Thymus (tissue), 11 donors: ENCODE results near the gene DCLK2. TPM values are rescaled to one million over a fixed set of nuclear protein-coding genes. Genes with fewer than 3 reads are reported as not detected.

Experiments used
- DNase-seq, 9 donors: peaks; one replicate each; pipeline ENCODE4 v3.0.0-alpha.2; 2013; ENCODE audit warnings: low spot score in 9 of 9, low read depth in 6 of 9, missing footprints in 1 of 9
- H3K27ac ChIP-seq, 2 donors: one replicate each; pipeline ENCODE4 v1.5.1; 2013; ENCODE audit warnings: control low read depth in 1 of 2, low read depth in 1 of 2, low read length in 1 of 2, mild to moderate bottlenecking in 1 of 2, moderate library complexity in 1 of 2
- H3K27me3 ChIP-seq, 2 donors: one replicate each; pipeline ENCODE4 v1.5.1; 2013; ENCODE audit warnings: low read length in 1 of 2; ENCODE audit not compliant: control insufficient read depth in 2 of 2, insufficient read depth in 1 of 2
- H3K36me3 ChIP-seq, 2 donors: one replicate each; pipeline ENCODE4 v1.5.1; 2013; ENCODE audit warnings: low read length in 1 of 2, mild to moderate bottlenecking in 1 of 2, moderate library complexity in 1 of 2; ENCODE audit not compliant: control insufficient read depth in 2 of 2, insufficient read depth in 2 of 2
- H3K4me1 ChIP-seq, 2 donors: one replicate each; pipeline ENCODE4 v1.5.1; 2013; ENCODE audit warnings: low read length in 2 of 2; ENCODE audit not compliant: control insufficient read depth in 2 of 2, insufficient read depth in 2 of 2
- H3K4me3 ChIP-seq, 2 donors: one replicate each; pipeline ENCODE4 v1.5.1; 2013; ENCODE audit warnings: low read length in 2 of 2, control low read depth in 1 of 2, mild to moderate bottlenecking in 1 of 2
- H3K9me3 ChIP-seq, 2 donors: one replicate each; pipeline ENCODE4 v1.5.1; 2013; ENCODE audit warnings: low read length in 1 of 2, mild to moderate bottlenecking in 1 of 2; ENCODE audit not compliant: control insufficient read depth in 2 of 2, insufficient read depth in 1 of 2
- WGBS: extraction: QIAGEN DNeasy Blood & Tissue Kit; methylation state at CpG from one replicate; pipeline ENCODE4 v1.1.7; 2013; 5-methylcytosine and 5-hydroxymethylcytosine counted together
- polyA plus RNA-seq: library from polyadenylated mRNA; stranded (reverse); fragments of 200-250 nt; gene quantifications from one replicate; pipeline ENCODE4 v1.2.3, GENCODE V29; 2013
- total RNA-seq: library from RNA; stranded (reverse); fragments of 120-200 nt; gene quantifications from one replicate; pipeline ENCODE4 v1.2.4, GENCODE V29; 2013
- donor health status: healthy.

DCLK2 gene
- total and polyA plus RNA-seq, 2 donors = 0.78 to 1.1 TPM

- peaks cover 12 to 19% of the 10 kb centered on the region in 2 donors for H3K36me3 ChIP-seq
- no peaks in the 10 kb centered on the region for H3K4me1 ChIP-seq
- peaks cover 0 to 1% of the 10 kb centered on the region in 2 donors for H3K9me3 ChIP-seq
- H3K27ac ChIP-seq = no peak overlapping the region
- 91% methylated on average over 9 of the region's 9 CpGs for WGBS
- DNase-seq = peak in 1 of 9 donors; percentile 7
- no peaks in the 10 kb centered on the region for H3K27me3 ChIP-seq
- H3K4me3 ChIP-seq = no peak overlapping the region
These were observed 202.0 kb downstream of the DCLK2 start for GRCh38 chr4:150280081-150280895.

- 97% methylated on average over 8 of the region's 8 CpGs for WGBS
- peaks cover 12 to 19% of the 10 kb centered on the region in 2 donors for H3K36me3 ChIP-seq
These were observed 202.7 kb downstream of the DCLK2 start for GRCh38 chr4:150280975-150281374.

GRCh38 chr4:150283689-150284088, 205.4 kb downstream of the DCLK2 start:
- DNase-seq = no peak

More at GRCh38 chr4:150280975-150281374, 202.7 kb downstream of the DCLK2 start:
- Histone ChIP-seq H3K27ac (no peak overlapping the region), H3K27me3 (no peaks in the 10 kb centered on the region), H3K4me3 (no peak overlapping the region), H3K4me1 (no peaks in the 10 kb centered on the region), H3K9me3 (peaks cover 0 to 1% of the 10 kb centered on the region in 2 donors)
- DNase-seq = no peak

GRCh38 chr4:150286656-150287055, 208.4 kb downstream of the DCLK2 start:
- Histone ChIP-seq H3K4me1 (no peaks in the 10 kb centered on the region), H3K9me3 (no peaks in the 10 kb centered on the region), H3K27ac (no peak overlapping the region), H3K27me3 (no peaks in the 10 kb centered on the region), H3K36me3 (peaks cover 0 to 6% of the 10 kb centered on the region in 2 donors), H3K4me3 (no peak overlapping the region)
- 91% methylated on average over 6 of the region's 6 CpGs for WGBS
- DNase-seq = no peak

More at GRCh38 chr4:150283689-150284088, 205.4 kb downstream of the DCLK2 start:
- Histone ChIP-seq H3K9me3 (no peaks in the 10 kb centered on the region), H3K4me1 (no peaks in the 10 kb centered on the region), H3K27ac (no peak overlapping the region), H3K4me3 (no peak overlapping the region), H3K27me3 (no peaks in the 10 kb centered on the region), H3K36me3 (peaks cover 9 to 15% of the 10 kb centered on the region in 2 donors)
- WGBS = 100% methylated on average over 1 of the region's 1 CpG

- DNase-seq = no peak
- Histone ChIP-seq H3K27ac (no peak overlapping the region), H3K27me3 (no peaks in the 10 kb centered on the region), H3K4me1 (no peaks in the 10 kb centered on the region), H3K9me3 (no peaks in the 10 kb centered on the region), H3K4me3 (no peak overlapping the region), H3K36me3 (peaks cover 0 to 4% of the 10 kb centered on the region in 2 donors)
- WGBS = 83% methylated on average over 2 of the region's 2 CpGs
These were observed 211.0 kb downstream of the DCLK2 start for GRCh38 chr4:150289198-150289597.

GRCh38 chr4:150289881-150290280, 211.6 kb downstream of the DCLK2 start:
- Histone ChIP-seq H3K36me3 (peaks cover 0 to 4% of the 10 kb centered on the region in 2 donors), H3K27ac (no peak overlapping the region), H3K4me1 (no peaks in the 10 kb centered on the region), H3K9me3 (no peaks in the 10 kb centered on the region), H3K4me3 (no peak overlapping the region), H3K27me3 (no peaks in the 10 kb centered on the region)
- no peak for DNase-seq
- 99% methylated on average over 3 of the region's 3 CpGs for WGBS

GRCh38 chr4:150297861-150298474, 219.7 kb downstream of the DCLK2 start:
- Histone ChIP-seq H3K9me3 (no peaks in the 10 kb centered on the region), H3K27me3 (no peaks in the 10 kb centered on the region), H3K27ac (no peak overlapping the region), H3K36me3 (no peaks in the 10 kb centered on the region), H3K4me3 (no peak overlapping the region), H3K4me1 (no peaks in the 10 kb centered on the region)
- DNase-seq = peak in 8 of 9 donors; percentile 13 to 58 (median 22)
- 100% methylated on average over 1 of the region's 1 CpG for WGBS

GRCh38 chr4:150299816-150300215, 221.6 kb downstream of the DCLK2 start:
- Histone ChIP-seq H3K4me3 (no peak overlapping the region), H3K27me3 (no peaks in the 10 kb centered on the region), H3K9me3 (no peaks in the 10 kb centered on the region), H3K36me3 (no peaks in the 10 kb centered on the region), H3K27ac (no peak overlapping the region), H3K4me1 (no peaks in the 10 kb centered on the region)
- no peak for DNase-seq
- over 99% methylated on average over 4 of the region's 4 CpGs for WGBS

GRCh38 chr4:150302553-150302952, 224.3 kb downstream of the DCLK2 start:
- Histone ChIP-seq H3K27ac (no peak overlapping the region), H3K4me3 (no peak overlapping the region), H3K27me3 (no peaks in the 10 kb centered on the region), H3K9me3 (no peaks in the 10 kb centered on the region), H3K36me3 (no peaks in the 10 kb centered on the region), H3K4me1 (no peaks in the 10 kb centered on the region)
- no peak for DNase-seq
- WGBS = 91% methylated on average over 4 of the region's 4 CpGs
